Adipocyte (in vitro differentiated cells): ENCODE data around the gene RYR2.

Source experiments
- DNase-seq: peaks from one replicate; pipeline ENCODE4 v3.0.0-alpha.2; 2015; ENCODE audit warnings: low read depth
- H3K27me3 ChIP-seq: replicated peaks from 2 replicates; pipeline ENCODE4 v1.7.0; 2013; ENCODE audit warnings: mild to moderate bottlenecking, low read length, moderate library complexity; ENCODE audit not compliant: control insufficient read depth, insufficient read depth
- H3K36me3 ChIP-seq: 2 replicates; pipeline ENCODE4 v1.7.0; 2013; ENCODE audit warnings: low read length, mild to moderate bottlenecking, moderate library complexity; ENCODE audit not compliant: control insufficient read depth, insufficient read depth, severe bottlenecking
- H3K4me1 ChIP-seq: 2 replicates; pipeline ENCODE4 v1.7.0; 2013; ENCODE audit warnings: mild to moderate bottlenecking, low read length, moderate library complexity; ENCODE audit not compliant: control insufficient read depth, insufficient read depth
- H3K4me3 ChIP-seq: 2 replicates; pipeline ENCODE4 v1.7.0; 2013; ENCODE audit warnings: mild to moderate bottlenecking, low read length, moderate library complexity
- H3K9ac ChIP-seq: 2 replicates; pipeline ENCODE4 v1.7.0; 2013; ENCODE audit warnings: mild to moderate bottlenecking, low read length, moderate library complexity
- H3K9me3 ChIP-seq: 2 replicates; pipeline ENCODE4 v1.7.0; 2013; ENCODE audit warnings: mild to moderate bottlenecking, low read length, moderate library complexity; ENCODE audit not compliant: control insufficient read depth

RYR2 gene

GRCh38 chr1:237864338-237865244, 822.6 kb downstream of the RYR2 start:
- H3K4me3 ChIP-seq = peak overlapping the region; percentile 52
- peak; percentile 34 for DNase-seq
- no peaks in the 10 kb centered on the region for H3K36me3 ChIP-seq
- no peaks in the 10 kb centered on the region for H3K9me3 ChIP-seq
- no peaks in the 10 kb centered on the region for H3K27me3 ChIP-seq
- no peaks in the 10 kb centered on the region for H3K4me1 ChIP-seq
- H3K9ac ChIP-seq = no peak overlapping the region

- H3K4me1 ChIP-seq = no peaks in the 10 kb centered on the region
- H3K36me3 ChIP-seq = no peaks in the 10 kb centered on the region
- no peak for DNase-seq
- H3K9me3 ChIP-seq = no peaks in the 10 kb centered on the region
- no peak overlapping the region for H3K4me3 ChIP-seq
- H3K27me3 ChIP-seq = no peaks in the 10 kb centered on the region
- H3K9ac ChIP-seq = no peak overlapping the region
Observed at GRCh38 chr1:237867380-237867888, 825.5 kb downstream of the RYR2 start.

- no peak overlapping the region for H3K9ac ChIP-seq
- H3K27me3 ChIP-seq = no peaks in the 10 kb centered on the region
- DNase-seq = no peak
- H3K9me3 ChIP-seq = no peaks in the 10 kb centered on the region
- no peak overlapping the region for H3K4me3 ChIP-seq
- H3K4me1 ChIP-seq = peaks cover 10% of the 10 kb centered on the region
- H3K36me3 ChIP-seq = no peaks in the 10 kb centered on the region
Observed at GRCh38 chr1:237868817-237869600, 827.0 kb downstream of the RYR2 start.

GRCh38 chr1:237873487-237874211, 831.7 kb downstream of the RYR2 start:
- no peak overlapping the region for H3K4me3 ChIP-seq
- H3K27me3 ChIP-seq = no peaks in the 10 kb centered on the region
- H3K36me3 ChIP-seq = no peaks in the 10 kb centered on the region
- no peak overlapping the region for H3K9ac ChIP-seq
- H3K9me3 ChIP-seq = no peaks in the 10 kb centered on the region
- DNase-seq = peak; percentile 28
- peaks cover 28% of the 10 kb centered on the region for H3K4me1 ChIP-seq

GRCh38 chr1:237875291-237875690, 833.3 kb downstream of the RYR2 start:
- H3K9ac ChIP-seq = no peak overlapping the region
- no peaks in the 10 kb centered on the region for H3K27me3 ChIP-seq
- no peak for DNase-seq
- no peaks in the 10 kb centered on the region for H3K36me3 ChIP-seq
- peaks cover 28% of the 10 kb centered on the region for H3K4me1 ChIP-seq
- no peaks in the 10 kb centered on the region for H3K9me3 ChIP-seq
- H3K4me3 ChIP-seq = no peak overlapping the region

GRCh38 chr1:237877631-237878030, 835.6 kb downstream of the RYR2 start:
- Histone ChIP-seq H3K36me3 (no peaks in the 10 kb centered on the region), H3K4me1 (peaks cover 28% of the 10 kb centered on the region), H3K4me3 (no peak overlapping the region), H3K9ac (no peak overlapping the region), H3K27me3 (no peaks in the 10 kb centered on the region), H3K9me3 (no peaks in the 10 kb centered on the region)
- no peak for DNase-seq

- no peaks in the 10 kb centered on the region for H3K9me3 ChIP-seq
- peaks cover 23% of the 10 kb centered on the region for H3K4me1 ChIP-seq
- H3K9ac ChIP-seq = no peak overlapping the region
- H3K4me3 ChIP-seq = no peak overlapping the region
- no peaks in the 10 kb centered on the region for H3K36me3 ChIP-seq
- no peak for DNase-seq
- no peaks in the 10 kb centered on the region for H3K27me3 ChIP-seq
Observed at GRCh38 chr1:237878406-237878805, 836.4 kb downstream of the RYR2 start.

GRCh38 chr1:237879195-237879594, 837.2 kb downstream of the RYR2 start:
- peaks cover 17% of the 10 kb centered on the region for H3K4me1 ChIP-seq
- no peaks in the 10 kb centered on the region for H3K36me3 ChIP-seq
- H3K9ac ChIP-seq = no peak overlapping the region
- DNase-seq = no peak
- H3K4me3 ChIP-seq = no peak overlapping the region
- H3K9me3 ChIP-seq = no peaks in the 10 kb centered on the region
- H3K27me3 ChIP-seq = no peaks in the 10 kb centered on the region
